ENCODE data around the gene PRR23E.

GRCh38 chr3:127151251-127151564 is 41.7 kb upstream of the PRR23E start:
- TF ChIP-seq POLR2A (IDR thresholded peaks at IDR 0.05) (no peak), CTCF (IDR thresholded peaks at IDR 0.05) (no peak)
